Activated CD4-positive, alpha-beta T cell treated with anti-CD3 and anti-CD28 coated beads for 36 hours (primary cell): ENCODE results near the gene KRTAP4-5. TPM values are rescaled to one million over a fixed set of nuclear protein-coding genes. Genes with fewer than 3 reads are reported as not detected.
"Not testable (repeated sequence)": the region's sequence is repeated elsewhere in the genome, so short reads cannot be mapped to it uniquely, and the experiment has no call there.

Experiments used
- ATAC-seq: fragments of 200-7000 bp; cut with Tn5 transposase; one replicate; pipeline ENCODE4 v1.10.0; 2021; ENCODE audit warnings: mild to moderate bottlenecking, moderate library complexity
- CTCF ChIA-PET: fragments of 350-600 bp; sonication (Branson Sonifier 250); formaldehyde crosslinking; loops from one replicate; lab custom pipeline; 2021; ENCODE audit warnings: antibody characterized with exemption; lab: Charles Lee
- POLR2A ChIA-PET: fragments of 350-600 bp; sonication (Branson Sonifier 250); formaldehyde crosslinking; loops from one replicate; lab custom pipeline; 2021; ENCODE audit warnings: antibody characterized with exemption, inconsistent platforms; lab: Charles Lee
- DNase-seq: peaks from one replicate; pipeline ENCODE4 v3.0.0-alpha.2; 2020
- H3K27ac Mint-ChIP-seq: one replicate; pipeline ENCODE4 v1.8.0; 2021; ENCODE audit warnings: mixed read lengths
- H3K27me3 Mint-ChIP-seq: one replicate; pipeline ENCODE4 v1.8.0; 2021; ENCODE audit warnings: mixed read lengths
- H3K36me3 Mint-ChIP-seq: one replicate; pipeline ENCODE4 v1.8.0; 2021; ENCODE audit warnings: low read depth, mixed read lengths
- H3K4me1 Mint-ChIP-seq: one replicate; pipeline ENCODE4 v1.8.0; 2021; ENCODE audit warnings: mixed read lengths
- H3K4me3 Mint-ChIP-seq: one replicate; pipeline ENCODE4 v1.8.0; 2021; ENCODE audit warnings: mild to moderate bottlenecking, moderate library complexity, mixed read lengths
- H3K9me3 Mint-ChIP-seq: one replicate; pipeline ENCODE4 v1.8.0; 2021; ENCODE audit warnings: low read depth, mixed read lengths
- intact Hi-C, 2 experiments: fragments of 100-400 bp; cut with DNase I in 1 of 2; cut with micrococcal nuclease in 1 of 2; formaldehyde crosslinking; loops; one replicate each; pipeline versions ENCODE4 v1.14.2 to v1.15.1; 2022 to 2024; cut with DNase I, micrococcal nuclease
- total RNA-seq, 2 experiments: library from RNA; stranded (reverse); gene quantifications; one replicate each; pipeline ENCODE4 v1.2.3, GENCODE V29; 2021

The KRTAP4-5 gene
- total RNA-seq, 2 experiments from 2014 or later, result not detected

GRCh38 chr17:41144846-41145245, 4.8 kb downstream of the KRTAP4-5 start:
- Mint-ChIP-seq H3K4me1 (no peaks in the 10 kb centered on the region), H3K4me3 (no peak overlapping the region), H3K36me3 (peaks cover 2% of the 10 kb centered on the region), H3K27ac (no peak overlapping the region), H3K27me3 (peaks cover 3% of the 10 kb centered on the region), H3K9me3 (peaks cover 17% of the 10 kb centered on the region)
- ChIA-PET CTCF (no interaction called here), POLR2A (no interaction called here)
- intact Hi-C loops, result no loop called here
- DNase-seq (no peak), ATAC-seq (no peak)

- no peak for DNase-seq
- peaks cover 2% of the 10 kb centered on the region for H3K36me3 Mint-ChIP-seq
- no peaks in the 10 kb centered on the region for H3K4me1 Mint-ChIP-seq
- intact Hi-C loops, result loop anchor here in 1 of 2 experiments (2.0 kb wide), 1 partner anchor 57 kb away; the partner anchor contains the start of gene KRTAP4-7
- ChIA-PET CTCF (interaction anchor here (0.8 to 1.1 kb wide), 2 partner anchors 181 to 524 kb away, joined by 3 read pairs; no protein-coding TSS in a partner anchor), POLR2A (interaction anchor here (0.9 kb wide), 1 partner anchor 12 kb away, joined by 3 read pairs; no protein-coding TSS in a partner anchor)
- ATAC-seq, result no peak
- no peak overlapping the region for H3K4me3 Mint-ChIP-seq
- H3K27me3 Mint-ChIP-seq, result peaks cover 2% of the 10 kb centered on the region
- H3K9me3 Mint-ChIP-seq, result peaks cover 20% of the 10 kb centered on the region
- no peak overlapping the region for H3K27ac Mint-ChIP-seq
These were observed 8.3 kb downstream of the KRTAP4-5 start for GRCh38 chr17:41141361-41141760.

GRCh38 chr17:41140360-41141131, 9.1 kb downstream of the KRTAP4-5 start, which contains the start of gene KRTAP4-6:
KRTAP4-6 (minus strand) TSS chr17:41140544; CDS start chr17:41140487, 57 bp downstream.
- Mint-ChIP-seq H3K9me3 (peaks cover 20% of the 10 kb centered on the region), H3K4me3 (no peak within 1 kb of the TSS), H3K27me3 (peaks cover 2% of the 10 kb centered on the region), H3K4me1 (no peaks in the 10 kb centered on the region), H3K27ac (no peak within 1 kb of the TSS), H3K36me3 (peaks cover 2% of the 10 kb centered on the region)
- intact Hi-C loops, result loop anchor here in 1 of 2 experiments (2.0 kb wide), 1 partner anchor 56 kb away; the partner anchor contains the start of gene KRTAP4-7
- ChIA-PET POLR2A (interaction anchor here (0.9 kb wide), 1 partner anchor 11 kb away, joined by 3 read pairs; no protein-coding TSS in a partner anchor), CTCF (no interaction called here)
- no peak for ATAC-seq
- DNase-seq, result no peak

GRCh38 chr17:41139865-41140264, 9.8 kb downstream of the KRTAP4-5 start:
- H3K36me3 Mint-ChIP-seq, result not testable (repeated sequence)

DNA sequence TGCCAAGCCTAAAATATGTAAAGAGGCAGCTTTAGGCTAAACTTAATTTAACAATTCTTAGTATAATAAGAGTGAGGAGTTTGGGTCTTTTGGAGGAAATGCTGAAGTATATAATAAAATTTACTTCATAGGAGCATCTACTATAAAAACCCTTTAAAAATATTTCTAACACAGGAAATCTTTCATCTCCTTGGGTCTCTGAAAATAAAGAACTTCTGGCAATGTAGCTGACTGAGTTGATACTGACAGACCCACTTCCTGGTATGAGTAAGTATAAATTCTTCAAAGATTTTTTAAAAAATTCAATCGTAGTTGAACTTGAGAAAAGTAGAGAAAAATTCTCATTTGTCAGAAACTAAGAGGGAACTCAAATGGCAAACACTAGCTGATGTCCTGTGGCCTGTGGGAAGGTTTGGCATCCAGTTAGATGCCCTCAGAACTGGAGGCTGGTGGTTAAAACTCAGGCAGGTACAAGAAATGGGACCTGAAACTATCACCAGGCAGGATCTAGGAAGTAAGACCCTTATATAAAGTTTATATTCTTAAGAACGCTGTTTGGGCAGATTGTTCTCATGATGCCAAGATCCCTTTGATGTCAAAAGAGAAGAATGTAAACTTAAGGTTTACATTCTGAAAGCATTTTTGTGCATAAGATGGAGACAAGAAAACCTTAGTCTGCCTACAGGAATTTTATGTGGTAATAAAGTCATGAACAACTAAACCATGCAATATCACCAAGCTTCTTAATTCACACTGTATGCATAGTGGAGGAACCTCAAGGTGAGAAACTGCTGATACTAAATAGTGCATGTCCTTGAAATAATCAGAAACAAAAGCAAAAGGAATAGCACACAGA, 15.5 kb downstream of the KRTAP4-5 start:
- Mint-ChIP-seq H3K27me3 (no peaks in the 10 kb centered on the region), H3K36me3 (no peaks in the 10 kb centered on the region), H3K27ac (no peak overlapping the region), H3K4me1 (peaks cover 26% of the 10 kb centered on the region), H3K4me3 (no peak overlapping the region), H3K9me3 (no peaks in the 10 kb centered on the region)
- POLR2A ChIA-PET, result interaction anchor here (0.7 kb wide), 1 partner anchor 617 kb away, joined by 4 read pairs; no protein-coding TSS in a partner anchor
- CTCF ChIA-PET, result interaction anchor here (0.5 to 1.8 kb wide), 3 partner anchors 17 to 692 kb away, joined by 3 to 8 read pairs (median 3); no protein-coding TSS in a partner anchor
- ATAC-seq (no peak), DNase-seq (no peak)
- intact Hi-C loops, result no loop called here

More at GRCh38 chr17:41139865-41140264, 9.8 kb downstream of the KRTAP4-5 start:
- H3K27ac Mint-ChIP-seq, ATAC-seq, H3K27me3 Mint-ChIP-seq, CTCF ChIA-PET, H3K4me3 Mint-ChIP-seq, POLR2A ChIA-PET, H3K4me1 Mint-ChIP-seq, DNase-seq: not testable (repeated sequence)
- intact Hi-C loops, result loop anchor here in 1 of 2 experiments (2.0 kb wide), 1 partner anchor 55 kb away; the partner anchor contains the start of gene KRTAP4-7
- peaks cover 20% of the 10 kb centered on the region for H3K9me3 Mint-ChIP-seq

DNA sequence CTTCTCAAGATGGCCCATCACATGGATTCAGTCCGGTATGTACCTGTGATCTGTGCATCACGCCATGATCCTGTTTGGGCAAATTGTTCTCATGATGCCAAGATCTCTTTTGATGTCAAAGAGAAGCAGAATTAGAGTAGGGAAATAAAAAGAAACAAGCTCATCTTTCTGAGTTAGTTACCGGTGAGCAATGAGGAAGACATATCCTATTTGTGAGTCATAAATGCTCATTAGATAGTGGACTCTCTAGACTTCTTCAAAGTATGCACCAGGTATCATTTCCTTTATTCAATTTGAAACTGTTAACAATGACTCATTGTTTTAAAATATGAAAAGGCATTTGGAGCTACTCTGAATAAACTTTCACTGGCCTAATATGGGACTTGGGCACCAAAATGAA, 17.6 kb downstream of the KRTAP4-5 start:
- Mint-ChIP-seq H3K4me3 (no peak overlapping the region), H3K4me1 (peaks cover 26% of the 10 kb centered on the region), H3K9me3 (no peaks in the 10 kb centered on the region), H3K27ac (no peak overlapping the region), H3K36me3 (no peaks in the 10 kb centered on the region), H3K27me3 (no peaks in the 10 kb centered on the region)
- ChIA-PET CTCF (interaction anchor here (0.7 kb wide), 1 partner anchor 517 kb away, joined by 4 read pairs; no protein-coding TSS in a partner anchor), POLR2A (no interaction called here)
- intact Hi-C loops, result no loop called here
- DNase-seq (no peak), ATAC-seq (no peak)

GRCh38 chr17:41127371-41127770, 22.3 kb downstream of the KRTAP4-5 start:
- H3K36me3 Mint-ChIP-seq, result no peaks in the 10 kb centered on the region
- POLR2A ChIA-PET, result no interaction called here
- DNase-seq, result no peak
- no peaks in the 10 kb centered on the region for H3K27me3 Mint-ChIP-seq
- ATAC-seq, result no peak
- intact Hi-C loops, result loop anchor here in 1 of 2 experiments (5.0 kb wide), 1 partner anchor 210 kb away; no protein-coding TSS in a partner anchor
- H3K9me3 Mint-ChIP-seq, result no peaks in the 10 kb centered on the region
- H3K4me3 Mint-ChIP-seq, result no peak overlapping the region
- no peak overlapping the region for H3K27ac Mint-ChIP-seq
- peaks cover 50% of the 10 kb centered on the region for H3K4me1 Mint-ChIP-seq
- CTCF ChIA-PET, result interaction anchor here (0.6 to 0.7 kb wide), 2 partner anchors 163 to 271 kb away, joined by 3 read pairs; no protein-coding TSS in a partner anchor

- ATAC-seq (no peak), DNase-seq (no peak)
- no peaks in the 10 kb centered on the region for H3K36me3 Mint-ChIP-seq
- ChIA-PET CTCF (no interaction called here), POLR2A (no interaction called here)
- H3K9me3 Mint-ChIP-seq, result no peaks in the 10 kb centered on the region
- no peak overlapping the region for H3K27ac Mint-ChIP-seq
- peaks cover 45% of the 10 kb centered on the region for H3K4me1 Mint-ChIP-seq
- no peaks in the 10 kb centered on the region for H3K27me3 Mint-ChIP-seq
- intact Hi-C loops, result loop anchor here in 1 of 2 experiments (5.0 kb wide), 1 partner anchor 211 kb away; no protein-coding TSS in a partner anchor
- no peak overlapping the region for H3K4me3 Mint-ChIP-seq
These were observed 23.2 kb downstream of the KRTAP4-5 start for GRCh38 chr17:41126412-41126811.

DNA sequence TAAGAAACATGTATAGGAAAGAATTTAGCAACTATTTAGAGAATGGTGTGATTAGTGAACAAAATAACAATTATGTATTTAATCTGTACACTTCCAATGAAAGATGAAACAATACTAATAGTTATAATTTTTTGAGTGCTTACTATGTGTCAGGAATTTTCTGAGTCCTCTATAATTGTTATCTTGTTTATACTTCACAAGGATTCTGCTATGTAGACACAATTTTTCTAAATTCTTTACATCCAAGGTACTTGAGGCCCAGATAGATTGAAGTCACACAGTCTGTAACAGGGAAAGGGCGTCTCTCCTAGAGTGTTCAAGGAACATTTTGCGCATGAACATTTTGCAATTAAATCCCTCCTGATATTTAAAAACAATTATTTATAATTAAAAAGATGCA, 24.6 kb downstream of the KRTAP4-5 start:
- ChIA-PET POLR2A (no interaction called here), CTCF (no interaction called here)
- DNase-seq (no peak), ATAC-seq (no peak)
- H3K27ac Mint-ChIP-seq, result no peak overlapping the region
- no peak overlapping the region for H3K4me3 Mint-ChIP-seq
- peaks cover 3% of the 10 kb centered on the region for H3K9me3 Mint-ChIP-seq
- intact Hi-C loops, result loop anchor here in 1 of 2 experiments (5.0 kb wide), 1 partner anchor 212 kb away; no protein-coding TSS in a partner anchor
- peaks cover 48% of the 10 kb centered on the region for H3K4me1 Mint-ChIP-seq
- no peaks in the 10 kb centered on the region for H3K27me3 Mint-ChIP-seq
- peaks cover 3% of the 10 kb centered on the region for H3K36me3 Mint-ChIP-seq

DNA sequence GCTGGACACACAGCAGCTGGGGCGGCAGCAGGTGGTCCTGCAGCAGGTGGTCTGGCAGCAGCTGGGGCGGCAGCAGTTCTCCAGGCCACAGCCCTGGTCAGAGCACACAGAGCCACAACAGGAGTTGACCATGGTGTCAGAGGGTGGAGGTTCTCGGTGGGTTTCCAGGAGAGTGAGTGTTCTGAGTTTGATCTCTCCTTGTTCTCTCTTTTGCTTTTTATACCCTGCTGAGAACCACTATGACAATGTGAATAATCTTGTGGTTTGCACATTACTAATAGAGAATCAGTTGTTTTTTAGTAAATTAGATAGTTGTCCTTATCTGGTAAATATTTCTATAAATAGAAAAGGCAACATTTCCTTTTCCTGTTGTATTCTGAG, 25.6 kb downstream of the KRTAP4-5 start, which contains the start of gene KRTAP4-12:
Gene KRTAP4-12, minus strand, starts transcription at position 192 of the 381 bp plus-strand sequence. Its CDS starts 60 bp downstream, at position 132.
- H3K27me3 Mint-ChIP-seq, ATAC-seq, H3K4me3 Mint-ChIP-seq, H3K36me3 Mint-ChIP-seq, intact Hi-C loops, DNase-seq, POLR2A ChIA-PET, H3K9me3 Mint-ChIP-seq: not testable (repeated sequence)
- Mint-ChIP-seq H3K27ac (peak within 1 kb of the TSS; percentile 65), H3K4me1 (peaks cover 51% of the 10 kb centered on the region)
- CTCF ChIA-PET, result interaction anchor here (0.6 kb wide), 1 partner anchor 88 kb away, joined by 3 read pairs; no protein-coding TSS in a partner anchor
